IgD-negative memory B cell (primary cell): Measurements from ENCODE around the gene ABCD3. TPM values are rescaled to one million over a fixed set of nuclear protein-coding genes. Genes with fewer than 3 reads are reported as not detected.

Experiments
- H3K27ac Mint-ChIP-seq, 3 donors: one replicate each; pipeline ENCODE4 v1.8.0; 2020 to 2022; ENCODE audit warnings: mild to moderate bottlenecking in 3 of 3, mixed read lengths in 3 of 3, moderate library complexity in 1 of 3
- H3K27me3 Mint-ChIP-seq: one replicate; pipeline ENCODE4 v1.8.0; 2021; ENCODE audit warnings: mixed read lengths
- H3K36me3 Mint-ChIP-seq: one replicate; pipeline ENCODE4 v1.8.0; 2020; ENCODE audit warnings: mild to moderate bottlenecking, mixed read lengths
- H3K4me1 Mint-ChIP-seq, 3 donors: one replicate each; pipeline ENCODE4 v1.8.0; 2020 to 2022; ENCODE audit warnings: mixed read lengths in 3 of 3, mild to moderate bottlenecking in 1 of 3
- H3K4me3 Mint-ChIP-seq, 4 donors: one replicate each; pipeline ENCODE4 v1.8.0; 2020 to 2022; ENCODE audit warnings: mild to moderate bottlenecking in 4 of 4, mixed read lengths in 4 of 4, moderate library complexity in 3 of 4
- H3K9me3 Mint-ChIP-seq, 3 donors: one replicate each; pipeline ENCODE4 v1.8.0; 2020 to 2021; ENCODE audit warnings: mixed read lengths in 3 of 3, mild to moderate bottlenecking in 1 of 3
- polyA plus RNA-seq: library from polyadenylated mRNA; unstranded; fragments of 300-500 nt; fragmentation: Illumina TruSeq; gene quantifications from one replicate; pipeline ENCODE4 v1.2.3, GENCODE V29; 2021

Gene ABCD3
- polyA plus RNA-seq, 1 donor from 2014 or later: 9.0 TPM

DNA sequence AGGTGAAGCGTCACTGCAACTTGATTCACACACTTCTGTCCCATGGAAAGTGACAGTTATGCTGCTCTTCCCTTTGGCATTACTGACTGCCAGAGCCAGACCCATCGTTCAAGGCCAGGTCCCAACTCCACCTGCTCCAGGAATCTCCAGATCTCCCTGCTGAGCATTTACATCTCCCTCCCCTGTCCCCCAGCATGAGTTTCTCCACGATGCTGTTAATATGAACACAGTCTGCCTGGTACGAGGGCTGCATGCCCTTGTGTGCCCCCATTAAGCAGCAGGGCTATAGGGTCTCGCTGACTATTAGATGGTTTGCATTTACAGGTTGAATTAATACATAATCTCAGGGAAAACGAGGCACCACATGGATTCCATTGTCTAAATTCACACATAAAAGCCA lies 119.1 kb downstream of the ABCD3 start:
- Mint-ChIP-seq H3K4me1 (peaks cover 0 to 3% (median 3%) of the 10 kb centered on the region in 3 donors), H3K27me3 (peaks cover 28% of the 10 kb centered on the region), H3K36me3 (no peaks in the 10 kb centered on the region), H3K9me3 (no peaks in the 10 kb centered on the region), H3K4me3 (no peak overlapping the region), H3K27ac (no peak overlapping the region)

GRCh38 chr1:94538243-94538827 lies 120.1 kb downstream of the ABCD3 start:
- Mint-ChIP-seq H3K9me3 (no peaks in the 10 kb centered on the region), H3K4me3 (no peak overlapping the region), H3K4me1 (peaks cover 6 to 11% (median 7%) of the 10 kb centered on the region in 3 donors), H3K27ac (no peak overlapping the region), H3K27me3 (peaks cover 37% of the 10 kb centered on the region), H3K36me3 (no peaks in the 10 kb centered on the region)

DNA sequence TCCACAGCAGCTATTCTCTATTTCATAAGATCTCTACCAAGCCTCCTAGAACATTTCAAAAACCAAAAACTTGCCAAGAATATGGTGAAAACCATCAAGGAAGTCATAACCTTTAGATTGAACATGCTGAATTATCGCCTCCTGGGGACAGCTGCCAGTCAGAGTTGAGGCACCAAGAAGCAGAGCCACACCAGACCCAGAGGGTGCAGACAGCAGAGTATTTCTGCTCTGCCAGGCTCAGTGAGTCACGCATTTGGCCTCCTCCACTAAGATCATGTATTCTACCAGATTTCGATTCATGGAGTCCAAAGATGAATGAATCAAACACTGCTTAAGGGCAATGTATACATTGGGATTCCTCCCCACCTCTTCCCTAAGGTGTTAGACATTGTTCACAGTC lies 121.3 kb downstream of the ABCD3 start:
- H3K9me3 Mint-ChIP-seq: no peaks in the 10 kb centered on the region
- H3K36me3 Mint-ChIP-seq: no peaks in the 10 kb centered on the region
- H3K4me3 Mint-ChIP-seq: no peak overlapping the region
- H3K4me1 Mint-ChIP-seq: peaks cover 6 to 11% (median 7%) of the 10 kb centered on the region in 3 donors
- no peak overlapping the region for H3K27ac Mint-ChIP-seq
- peaks cover 38% of the 10 kb centered on the region for H3K27me3 Mint-ChIP-seq

GRCh38 chr1:94540440-94541245 lies 122.5 kb downstream of the ABCD3 start:
- no peaks in the 10 kb centered on the region for H3K9me3 Mint-ChIP-seq
- no peak overlapping the region for H3K27ac Mint-ChIP-seq
- peaks cover 6 to 11% (median 7%) of the 10 kb centered on the region in 3 donors for H3K4me1 Mint-ChIP-seq
- H3K36me3 Mint-ChIP-seq: no peaks in the 10 kb centered on the region
- H3K4me3 Mint-ChIP-seq: peak overlapping the region; percentile 15 to 87 (median 73)
- peaks cover 38% of the 10 kb centered on the region for H3K27me3 Mint-ChIP-seq

DNA sequence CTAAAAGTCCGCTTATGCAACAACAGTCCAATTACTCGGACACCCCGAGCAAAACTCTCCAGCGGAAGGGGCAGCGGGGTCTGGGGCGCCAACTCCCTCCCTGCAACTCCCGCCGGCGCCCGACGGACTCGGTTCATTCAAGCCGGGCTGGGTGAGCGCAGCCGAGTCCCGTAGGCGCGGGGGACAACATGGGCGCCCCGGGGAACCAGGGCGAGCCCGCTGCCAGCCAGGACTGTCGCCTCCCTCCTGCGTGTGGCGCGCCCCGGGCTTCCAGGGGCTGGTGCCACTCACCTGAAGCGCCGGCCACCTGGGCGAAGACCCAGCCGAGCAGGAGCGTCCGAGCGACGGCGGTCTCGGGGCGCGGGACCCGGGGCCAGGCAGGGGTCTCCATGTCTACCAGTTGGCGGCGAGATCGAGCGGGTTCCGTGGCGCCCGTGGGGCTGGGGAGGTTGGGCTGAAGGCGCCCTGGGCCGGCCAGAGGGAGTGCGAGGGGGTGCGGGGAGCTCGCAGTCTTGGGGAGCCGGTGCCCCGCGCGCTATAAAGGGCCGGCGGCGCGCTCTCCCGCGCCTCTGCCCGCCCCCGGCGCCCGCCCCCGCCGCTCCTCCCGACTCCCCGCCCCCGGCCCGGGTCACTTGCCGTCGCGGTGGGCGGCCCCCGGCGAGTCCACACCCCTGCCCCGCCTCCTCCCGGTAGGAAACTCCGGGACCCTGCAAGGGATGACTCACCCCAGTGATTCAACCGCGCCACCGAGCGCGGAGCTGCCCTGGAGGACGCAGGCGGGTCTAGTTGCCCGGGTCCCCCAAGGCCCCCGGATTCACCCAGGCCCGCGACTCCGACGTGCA lies 123.3 kb downstream of the ABCD3 start, which contains the start of gene F3:
Gene F3 (minus strand): TSS at position 514 of the 842 bp plus-strand sequence. CDS start 123 bp downstream, at position 391.
- H3K4me3 Mint-ChIP-seq: peak within 1 kb of the TSS; percentile 69 to 91 (median 85)
- no peak within 1 kb of the TSS for H3K27ac Mint-ChIP-seq
- peaks cover 34% of the 10 kb centered on the region for H3K27me3 Mint-ChIP-seq
- no peaks in the 10 kb centered on the region for H3K36me3 Mint-ChIP-seq
- no peaks in the 10 kb centered on the region for H3K9me3 Mint-ChIP-seq
- H3K4me1 Mint-ChIP-seq: peaks cover 6 to 11% (median 7%) of the 10 kb centered on the region in 3 donors

GRCh38 chr1:94542088-94542870 lies 124.1 kb downstream of the ABCD3 start:
- H3K4me3 Mint-ChIP-seq: peak overlapping the region; percentile 69 to 91 (median 85)
- no peak overlapping the region for H3K27ac Mint-ChIP-seq
- no peaks in the 10 kb centered on the region for H3K36me3 Mint-ChIP-seq
- peaks cover 0 to 3% (median 0%) of the 10 kb centered on the region in 3 donors for H3K9me3 Mint-ChIP-seq
- peaks cover 34% of the 10 kb centered on the region for H3K27me3 Mint-ChIP-seq
- peaks cover 6 to 11% (median 7%) of the 10 kb centered on the region in 3 donors for H3K4me1 Mint-ChIP-seq

DNA sequence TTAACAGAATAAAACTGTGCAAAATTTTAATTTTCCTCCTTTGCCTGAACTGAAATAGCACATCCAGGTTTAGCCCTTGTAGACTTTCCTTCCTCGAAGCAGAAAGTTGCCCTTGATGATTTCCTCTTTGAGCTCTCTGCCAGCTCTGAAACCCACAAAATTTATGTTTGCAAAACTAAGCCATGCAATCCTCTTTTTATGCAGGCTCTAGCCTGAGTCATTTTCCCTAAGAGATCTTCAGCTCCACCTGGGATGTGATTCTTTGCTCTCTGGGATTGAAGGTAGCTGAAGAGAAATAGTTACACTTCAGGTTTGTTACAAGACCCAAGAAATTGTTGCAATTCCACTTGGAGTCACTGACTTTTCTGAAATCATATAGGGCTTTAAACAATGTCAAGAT lies 124.8 kb downstream of the ABCD3 start:
- H3K4me1 Mint-ChIP-seq: peaks cover 6 to 11% (median 7%) of the 10 kb centered on the region in 3 donors
- H3K9me3 Mint-ChIP-seq: peaks cover 0 to 3% (median 0%) of the 10 kb centered on the region in 3 donors
- peaks cover 38% of the 10 kb centered on the region for H3K27me3 Mint-ChIP-seq
- peak overlapping the region; percentile 40 to 81 (median 64) for H3K4me3 Mint-ChIP-seq
- no peaks in the 10 kb centered on the region for H3K36me3 Mint-ChIP-seq
- H3K27ac Mint-ChIP-seq: no peak overlapping the region

DNA sequence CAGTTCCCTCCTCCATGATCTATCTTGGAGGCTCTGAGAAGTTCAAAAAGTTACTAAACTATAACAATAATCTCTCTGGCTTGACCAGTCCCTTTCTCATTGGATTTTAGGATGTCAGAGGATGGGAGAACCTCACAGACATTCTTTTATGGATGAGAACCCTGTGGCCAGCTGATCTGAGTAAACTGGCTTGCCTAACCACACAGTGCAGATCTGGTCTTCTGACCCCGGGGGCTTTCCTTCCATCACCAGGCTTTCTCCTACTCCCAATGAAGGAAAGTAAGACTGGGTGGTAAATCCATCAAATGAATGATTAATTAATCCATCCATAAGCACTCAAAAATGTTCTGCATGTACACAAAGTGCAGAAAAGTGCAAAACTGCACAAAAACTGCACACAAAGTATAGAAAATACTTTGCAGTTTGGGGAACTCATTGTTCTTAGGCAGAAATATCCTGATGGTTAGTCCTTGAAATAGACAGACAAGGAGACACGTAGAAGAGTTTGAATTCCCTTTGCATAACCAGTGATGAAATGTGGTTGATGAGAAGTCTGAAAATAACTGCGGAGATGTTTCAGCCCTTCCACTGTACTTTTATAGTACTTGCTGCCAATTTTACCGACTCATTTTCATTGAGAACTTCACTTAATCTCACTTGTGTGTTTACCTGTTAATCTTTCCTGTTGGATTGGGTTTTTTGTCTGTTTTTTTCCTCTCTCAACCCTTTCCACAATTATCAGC lies 125.9 kb downstream of the ABCD3 start:
- Mint-ChIP-seq H3K27ac (no peak overlapping the region), H3K4me3 (peak overlapping the region in 1 of 4 donors; percentile 36)

GRCh38 chr1:94544706-94545490 lies 126.7 kb downstream of the ABCD3 start:
- H3K27ac Mint-ChIP-seq: no peak overlapping the region
- H3K36me3 Mint-ChIP-seq: no peaks in the 10 kb centered on the region
- peak overlapping the region in 1 of 4 donors; percentile 36 for H3K4me3 Mint-ChIP-seq
- peaks cover 0 to 3% (median 0%) of the 10 kb centered on the region in 3 donors for H3K9me3 Mint-ChIP-seq
- peaks cover 6 to 11% (median 7%) of the 10 kb centered on the region in 3 donors for H3K4me1 Mint-ChIP-seq
- H3K27me3 Mint-ChIP-seq: peaks cover 32% of the 10 kb centered on the region

More for the DNA sequence above, 125.9 kb downstream of the ABCD3 start:
- Mint-ChIP-seq H3K4me1 (peaks cover 6 to 11% (median 7%) of the 10 kb centered on the region in 3 donors), H3K9me3 (peaks cover 0 to 3% (median 0%) of the 10 kb centered on the region in 3 donors), H3K36me3 (no peaks in the 10 kb centered on the region), H3K27me3 (peaks cover 31% of the 10 kb centered on the region)

DNA sequence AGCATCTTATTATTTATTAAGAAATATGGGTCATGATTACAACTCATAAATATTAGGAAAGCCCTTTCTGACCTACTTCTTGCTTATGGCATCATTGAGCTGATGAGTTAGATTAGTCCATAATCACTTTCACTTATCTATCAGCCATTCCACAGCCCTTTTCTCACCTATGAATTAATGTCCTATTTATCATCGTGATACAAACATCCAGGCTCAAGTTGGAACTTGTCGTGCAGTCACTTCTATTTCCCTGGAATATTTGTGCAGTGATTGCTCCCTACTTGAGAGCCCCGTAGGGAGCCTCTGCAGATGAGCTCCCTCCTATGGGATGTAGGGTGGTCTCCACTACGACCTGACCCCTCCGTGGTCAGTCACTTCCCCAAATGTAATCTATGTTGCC lies 131.5 kb downstream of the ABCD3 start:
- Mint-ChIP-seq H3K4me3 (no peak overlapping the region), H3K27me3 (peaks cover 8% of the 10 kb centered on the region), H3K36me3 (no peaks in the 10 kb centered on the region), H3K27ac (no peak overlapping the region), H3K4me1 (no peaks in the 10 kb centered on the region), H3K9me3 (peaks cover 0 to 3% (median 0%) of the 10 kb centered on the region in 3 donors)

DNA sequence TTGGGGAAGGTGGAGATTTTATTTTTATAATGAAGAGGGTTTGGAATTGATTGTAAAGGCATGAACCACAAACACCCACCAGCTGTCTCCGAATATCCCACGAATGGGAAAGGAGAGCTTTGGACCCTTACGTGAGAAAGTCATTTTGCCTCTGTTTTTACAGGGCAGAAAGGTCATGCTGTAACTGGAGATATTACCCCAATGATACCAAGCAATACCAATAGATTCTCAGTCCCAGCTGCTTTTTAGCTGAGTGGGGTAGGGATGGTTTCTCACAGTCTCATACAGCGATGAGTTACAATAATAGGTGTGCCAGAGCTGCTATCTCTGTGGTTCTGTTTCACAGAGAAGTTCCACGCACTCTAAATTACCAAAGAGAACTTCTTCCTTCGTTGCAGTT lies 132.2 kb downstream of the ABCD3 start:
- Mint-ChIP-seq H3K27me3 (peaks cover 12% of the 10 kb centered on the region), H3K4me1 (no peaks in the 10 kb centered on the region), H3K36me3 (no peaks in the 10 kb centered on the region), H3K9me3 (peaks cover 0 to 3% (median 0%) of the 10 kb centered on the region in 3 donors), H3K27ac (no peak overlapping the region), H3K4me3 (no peak overlapping the region)

- Mint-ChIP-seq H3K4me1 (no peaks in the 10 kb centered on the region), H3K36me3 (no peaks in the 10 kb centered on the region), H3K4me3 (no peak overlapping the region), H3K27ac (no peak overlapping the region), H3K27me3 (peaks cover 15% of the 10 kb centered on the region), H3K9me3 (peaks cover 0 to 3% (median 0%) of the 10 kb centered on the region in 3 donors)
Observed at GRCh38 chr1:94550800-94551241, 132.6 kb downstream of the ABCD3 start.

DNA sequence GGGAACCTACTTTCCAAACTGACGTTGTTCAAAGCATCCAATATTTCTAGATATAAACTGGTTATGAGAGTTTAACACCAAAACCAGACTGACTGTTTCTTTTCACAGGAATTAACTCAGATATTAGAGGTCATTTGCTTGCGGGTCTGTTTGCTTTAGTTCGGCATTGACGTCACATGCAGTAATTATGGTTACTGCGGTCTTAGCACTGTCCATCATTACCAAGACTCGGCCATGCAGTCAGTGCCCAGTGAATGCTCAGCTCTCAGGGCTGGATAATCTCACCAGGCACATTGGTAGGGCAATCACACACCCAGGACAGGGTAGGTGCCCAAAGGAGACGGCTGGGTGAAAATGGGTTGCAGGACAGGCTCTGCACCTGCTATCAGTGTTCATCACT lies 133.3 kb downstream of the ABCD3 start:
- Mint-ChIP-seq H3K9me3 (peaks cover 0 to 3% (median 0%) of the 10 kb centered on the region in 3 donors), H3K4me3 (no peak overlapping the region), H3K36me3 (no peaks in the 10 kb centered on the region), H3K27ac (no peak overlapping the region), H3K4me1 (no peaks in the 10 kb centered on the region), H3K27me3 (peaks cover 15% of the 10 kb centered on the region)
